Neural cell (in vitro differentiated cells): ENCODE results near the gene LGALS4. TPM values are rescaled to one million over a fixed set of nuclear protein-coding genes. Genes with fewer than 3 reads are reported as not detected.

Source experiments
- H2AFZ ChIP-seq: fragments of 200-600, 300-800 bp; sonication (generic), shearing (Covaris generic); 2 replicates; pipeline ENCODE4 v1.6.0; 2014; ENCODE audit warnings: low read depth, mild to moderate bottlenecking, antibody characterized with exemption, low read length, moderate library complexity
- H3F3A ChIP-seq: fragments of 200-600 bp; shearing (Covaris generic); 2 replicates; pipeline ENCODE4 v1.6.1; 2016; ENCODE audit warnings: mild to moderate bottlenecking, moderate library complexity, mixed read lengths, antibody characterized with exemption, low read length; ENCODE audit not compliant: insufficient read depth, poor library complexity, severe bottlenecking
- H3K27ac ChIP-seq: fragments of 200-600, 300-800 bp; sonication (generic), shearing (Covaris generic); 2 replicates; pipeline ENCODE4 v1.5.1; 2014; ENCODE audit warnings: mild to moderate bottlenecking, low read length, moderate library complexity
- H3K27me3 ChIP-seq: fragments of 300-800, 200-600 bp; sonication (generic), shearing (Covaris generic); 2 replicates; pipeline ENCODE4 v1.6.0; 2014; ENCODE audit warnings: mild to moderate bottlenecking, low read depth, low read length, moderate library complexity; ENCODE audit not compliant: insufficient read depth
- H3K36me3 ChIP-seq: fragments of 300-800, 200-600 bp; sonication (generic), shearing (Covaris generic); 2 replicates; pipeline ENCODE4 v1.5.1; 2014; ENCODE audit warnings: mild to moderate bottlenecking, antibody characterized with exemption, low read length, moderate library complexity; ENCODE audit not compliant: insufficient read depth
- H3K4me2 ChIP-seq: fragments of 300-800, 200-600 bp; sonication (generic), shearing (Covaris generic); 2 replicates; pipeline ENCODE4 v1.6.0; 2014; ENCODE audit warnings: mild to moderate bottlenecking, low read length
- H3K4me3 ChIP-seq: fragments of 300-800, 200-600 bp; sonication (generic), shearing (Covaris generic); 2 replicates; pipeline ENCODE4 v1.5.1; 2014; ENCODE audit warnings: mild to moderate bottlenecking, low read length, moderate library complexity
- H3K79me2 ChIP-seq: fragments of 200-600 bp; shearing (Covaris generic); replicated peaks from 2 replicates; pipeline ENCODE4 v1.6.0; 2014; ENCODE audit warnings: mild to moderate bottlenecking, low read length, moderate library complexity; ENCODE audit not compliant: insufficient read depth
- H3K9ac ChIP-seq: fragments of 300-800, 200-600 bp; sonication (generic), shearing (Covaris generic); 2 replicates; pipeline ENCODE4 v1.6.1; 2016; ENCODE audit warnings: mild to moderate bottlenecking, low read length, mixed read lengths
- H3K9me2 ChIP-seq: fragments of 200-600 bp; shearing (Covaris generic); 2 replicates; pipeline ENCODE4 v1.6.1; 2016; ENCODE audit warnings: mild to moderate bottlenecking, low read length, mixed read lengths; ENCODE audit not compliant: insufficient read depth
- H3K9me3 ChIP-seq: fragments of 200-600, 300-800 bp; sonication (generic), shearing (Covaris generic); 2 replicates; pipeline ENCODE4 v1.6.1; 2016; ENCODE audit warnings: mild to moderate bottlenecking, mixed run types, low read length, moderate library complexity, mixed read lengths
- H4K20me1 ChIP-seq: fragments of 200-600 bp; shearing (Covaris generic); 2 replicates; pipeline ENCODE4 v1.6.1; 2016; ENCODE audit warnings: mild to moderate bottlenecking, mixed run types; ENCODE audit not compliant: insufficient read depth
- CTCF ChIP-seq: fragments of 450-650 bp; IDR thresholded peaks from 2 replicates; pipeline ENCODE4 v1.5.1; 2014; ENCODE audit warnings: antibody characterized with exemption, mild to moderate bottlenecking, moderate library complexity; ENCODE audit not compliant: poor library complexity, severe bottlenecking
- EP300 ChIP-seq: fragments of 450-650 bp; conservative IDR thresholded peaks from 2 replicates; pipeline ENCODE4 v1.6.1; 2014; ENCODE audit warnings: antibody characterized with exemption, mild to moderate bottlenecking, moderate library complexity; ENCODE audit not compliant: poor library complexity, severe bottlenecking
- EZH2 ChIP-seq: fragments of 200-600, 300-800 bp; shearing (Covaris generic), sonication (generic); IDR thresholded peaks from 2 replicates; pipeline ENCODE4 v1.6.1; 2014; ENCODE audit warnings: antibody characterized with exemption, low read length, borderline replicate concordance, mild to moderate bottlenecking; ENCODE audit not compliant: insufficient read depth, poor library complexity, severe bottlenecking
- MXI1 ChIP-seq: fragments of 450-650 bp; conservative IDR thresholded peaks from 2 replicates; pipeline ENCODE4 v1.6.1; 2014; ENCODE audit warnings: antibody characterized with exemption, mild to moderate bottlenecking; ENCODE audit not compliant: poor library complexity, severe bottlenecking
- POLR2AphosphoS5 ChIP-seq: IDR thresholded peaks from 2 replicates; pipeline ENCODE4 v1.6.1; 2012
- RAD21 ChIP-seq: fragments of 450-650 bp; conservative IDR thresholded peaks from 2 replicates; pipeline ENCODE4 v1.6.1; 2014; ENCODE audit warnings: antibody characterized with exemption, mild to moderate bottlenecking, moderate library complexity
- REST ChIP-seq: IDR thresholded peaks from 2 replicates; pipeline ENCODE4 v1.6.1; 2012; ENCODE audit warnings: borderline replicate concordance
- SMC3 ChIP-seq: fragments of 450-650 bp; conservative IDR thresholded peaks from 2 replicates; pipeline ENCODE4 v1.6.1; 2014; ENCODE audit warnings: antibody characterized with exemption, mild to moderate bottlenecking, moderate library complexity; ENCODE audit not compliant: poor library complexity
- TAF1 ChIP-seq: IDR thresholded peaks from 2 replicates; pipeline ENCODE4 v1.6.1; 2012; ENCODE audit warnings: low read depth
- polyA plus RNA-seq: library from polyadenylated mRNA; depleted of rRNA; stranded (reverse); fragments of >200 nt; gene quantifications from 2 replicates; pipeline ENCODE4 v1.2.3, GENCODE V29; 2014

Gene LGALS4
- polyA plus RNA-seq, 1 donor from 2014 or later, result 1.3 TPM

GRCh38 chr19:38778733-38779132 lies 34.0 kb downstream of the LGALS4 start:
- Histone ChIP-seq H4K20me1 (no peaks in the 10 kb centered on the region), H3K27ac (no peak overlapping the region), H2AFZ (no peak overlapping the region), H3K9me3 (no peaks in the 10 kb centered on the region), H3K79me2 (no peaks in the 10 kb centered on the region), H3K4me3 (no peak overlapping the region), H3K4me2 (no peak overlapping the region), H3K9ac (no peak overlapping the region), H3K9me2 (no peaks in the 10 kb centered on the region), H3F3A (no peaks in the 10 kb centered on the region), H3K36me3 (no peaks in the 10 kb centered on the region), H3K27me3 (no peaks in the 10 kb centered on the region)
- TF ChIP-seq TAF1 (no peak), CTCF (no peak), MXI1 (no peak), RAD21 (no peak), POLR2AphosphoS5 (no peak), EP300 (no peak), REST (no peak), EZH2 (no peak), SMC3 (no peak)

GRCh38 chr19:38774181-38774950 lies 38.4 kb downstream of the LGALS4 start:
- H3K9me2 ChIP-seq, result no peaks in the 10 kb centered on the region
- TF ChIP-seq SMC3 (no peak), MXI1 (no peak), REST (no peak), POLR2AphosphoS5 (no peak), EZH2 (no peak), TAF1 (no peak), CTCF (no peak), EP300 (no peak), RAD21 (no peak)

More at GRCh38 chr19:38774181-38774950, 38.4 kb downstream of the LGALS4 start:
- no peak overlapping the region for H3K4me2 ChIP-seq
- H4K20me1 ChIP-seq, result no peaks in the 10 kb centered on the region
- H3K9me3 ChIP-seq, result no peaks in the 10 kb centered on the region
- no peaks in the 10 kb centered on the region for H3K36me3 ChIP-seq
- H3K27me3 ChIP-seq, result no peaks in the 10 kb centered on the region
- H3K27ac ChIP-seq, result no peak overlapping the region
- H3K9ac ChIP-seq, result no peak overlapping the region
- no peak overlapping the region for H2AFZ ChIP-seq
- H3K79me2 ChIP-seq, result no peaks in the 10 kb centered on the region
- H3K4me3 ChIP-seq, result no peak overlapping the region
- H3F3A ChIP-seq, result no peaks in the 10 kb centered on the region
